Measurements from ENCODE around the gene NOTCH2.

GRCh38 chr1:119954476-119955422 is 114.7 kb downstream of the NOTCH2 start:
- TF ChIP-seq CTCF (conservative IDR thresholded peaks at IDR 0.05) = no peak
- TF ChIP-seq EZH2 (IDR thresholded peaks at IDR 0.05; ENCODE audit: low read depth) = no peak

Data from PC-9 (cell line).